Activated CD4-positive, alpha-beta T cell treated with anti-CD3 and anti-CD28 coated beads for 36 hours (primary cell): ENCODE measurements around the gene PNMA1. TPM values are rescaled to one million over a fixed set of nuclear protein-coding genes. Genes with fewer than 3 reads are reported as not detected.

Experiments used
- ATAC-seq: fragments of 200-7000 bp; cut with Tn5 transposase; one replicate; pipeline ENCODE4 v1.10.0; 2021; ENCODE audit warnings: mild to moderate bottlenecking, moderate library complexity
- CTCF ChIA-PET: fragments of 350-600 bp; sonication (Branson Sonifier 250); formaldehyde crosslinking; loops from one replicate; lab custom pipeline; 2021; ENCODE audit warnings: antibody characterized with exemption; lab: Charles Lee
- POLR2A ChIA-PET: fragments of 350-600 bp; sonication (Branson Sonifier 250); formaldehyde crosslinking; loops from one replicate; lab custom pipeline; 2021; ENCODE audit warnings: antibody characterized with exemption, inconsistent platforms; lab: Charles Lee
- DNase-seq: peaks from one replicate; pipeline ENCODE4 v3.0.0-alpha.2; 2020
- H3K27ac Mint-ChIP-seq: one replicate; pipeline ENCODE4 v1.8.0; 2021; ENCODE audit warnings: mixed read lengths
- H3K27me3 Mint-ChIP-seq: one replicate; pipeline ENCODE4 v1.8.0; 2021; ENCODE audit warnings: mixed read lengths
- H3K36me3 Mint-ChIP-seq: one replicate; pipeline ENCODE4 v1.8.0; 2021; ENCODE audit warnings: low read depth, mixed read lengths
- H3K4me1 Mint-ChIP-seq: one replicate; pipeline ENCODE4 v1.8.0; 2021; ENCODE audit warnings: mixed read lengths
- H3K4me3 Mint-ChIP-seq: one replicate; pipeline ENCODE4 v1.8.0; 2021; ENCODE audit warnings: mild to moderate bottlenecking, moderate library complexity, mixed read lengths
- H3K9me3 Mint-ChIP-seq: one replicate; pipeline ENCODE4 v1.8.0; 2021; ENCODE audit warnings: low read depth, mixed read lengths
- intact Hi-C, 2 experiments: fragments of 100-400 bp; cut with DNase I in 1 of 2; cut with micrococcal nuclease in 1 of 2; formaldehyde crosslinking; loops; one replicate each; pipeline versions ENCODE4 v1.14.2 to v1.15.1; 2022 to 2024; cut with DNase I, micrococcal nuclease
- total RNA-seq, 2 experiments: library from RNA; stranded (reverse); gene quantifications; one replicate each; pipeline ENCODE4 v1.2.3, GENCODE V29; 2021

The PNMA1 gene
- total RNA-seq, 2 experiments from 2014 or later = 23.2 to 28.8 TPM

DNA sequence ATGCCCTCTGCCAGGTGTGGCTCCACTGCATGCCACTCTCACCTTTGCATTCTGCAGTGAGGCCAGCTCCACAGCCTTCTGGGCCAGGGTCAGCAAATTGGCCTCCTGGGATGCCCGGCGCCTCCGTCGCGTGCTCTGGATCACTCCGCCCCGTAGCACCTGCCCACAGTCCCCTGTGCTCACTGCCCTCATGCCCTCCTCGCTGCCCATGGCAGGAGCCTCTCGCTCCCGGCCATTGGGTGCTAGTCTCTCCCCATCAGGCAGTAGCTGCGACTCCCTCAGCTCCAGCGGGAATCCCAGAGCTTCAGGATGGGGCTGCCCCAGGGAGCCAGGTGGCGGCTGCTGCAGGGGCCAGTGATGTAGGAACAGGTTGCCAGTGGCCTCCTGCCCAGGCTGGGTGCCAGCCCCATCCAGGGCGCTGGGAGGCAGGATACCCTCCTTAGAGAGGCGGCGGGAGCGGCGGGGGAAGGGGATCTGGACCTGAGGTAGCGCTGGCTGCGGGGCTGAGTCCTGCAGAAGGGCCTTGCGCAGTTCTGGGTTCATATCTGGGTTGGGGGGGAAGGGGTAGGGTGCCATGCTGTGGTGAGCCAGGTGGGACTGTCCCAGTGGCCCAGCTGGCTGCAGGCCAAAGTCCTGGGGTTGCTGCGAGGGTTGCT, 24.5 kb upstream of the PNMA1 start:
- intact Hi-C loops = no loop called here
- ATAC-seq = no peak
- peaks cover 37% of the 10 kb centered on the region for H3K4me1 Mint-ChIP-seq
- ChIA-PET POLR2A (no interaction called here), CTCF (no interaction called here)
- no peak overlapping the region for H3K27ac Mint-ChIP-seq
- no peaks in the 10 kb centered on the region for H3K27me3 Mint-ChIP-seq
- H3K4me3 Mint-ChIP-seq = no peak overlapping the region
- DNase-seq = no peak
- H3K36me3 Mint-ChIP-seq = peaks cover 42% of the 10 kb centered on the region
- H3K9me3 Mint-ChIP-seq = no peaks in the 10 kb centered on the region

DNA sequence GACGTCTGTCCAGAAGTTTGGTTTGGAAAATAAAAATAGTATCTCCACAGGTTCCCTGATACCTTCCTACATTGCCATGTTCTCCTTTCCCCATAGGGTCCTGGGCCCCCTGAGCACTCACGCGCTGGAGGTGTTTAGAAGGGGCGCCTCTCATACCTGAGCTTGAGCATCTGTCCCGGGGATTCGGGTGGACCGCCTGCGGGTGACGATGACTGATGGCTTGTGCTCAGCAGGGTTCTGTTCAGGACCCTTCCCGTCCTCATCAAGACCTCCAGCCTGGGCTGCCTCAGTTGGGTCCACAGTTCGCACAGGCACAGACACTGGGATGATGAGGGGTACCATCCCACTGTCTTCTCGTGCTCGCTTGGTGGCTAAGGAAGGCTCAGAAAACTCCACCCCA, 22.7 kb upstream of the PNMA1 start:
- CTCF ChIA-PET = interaction anchor here (0.6 kb wide), 1 partner anchor 44 kb away, joined by 3 read pairs; no protein-coding TSS in a partner anchor
- Mint-ChIP-seq H3K27me3 (no peaks in the 10 kb centered on the region), H3K4me1 (peaks cover 22% of the 10 kb centered on the region), H3K4me3 (no peak overlapping the region), H3K27ac (no peak overlapping the region), H3K36me3 (peaks cover 44% of the 10 kb centered on the region), H3K9me3 (no peaks in the 10 kb centered on the region)
- ATAC-seq = no peak
- intact Hi-C loops = no loop called here
- POLR2A ChIA-PET = no interaction called here
- no peak for DNase-seq

DNA sequence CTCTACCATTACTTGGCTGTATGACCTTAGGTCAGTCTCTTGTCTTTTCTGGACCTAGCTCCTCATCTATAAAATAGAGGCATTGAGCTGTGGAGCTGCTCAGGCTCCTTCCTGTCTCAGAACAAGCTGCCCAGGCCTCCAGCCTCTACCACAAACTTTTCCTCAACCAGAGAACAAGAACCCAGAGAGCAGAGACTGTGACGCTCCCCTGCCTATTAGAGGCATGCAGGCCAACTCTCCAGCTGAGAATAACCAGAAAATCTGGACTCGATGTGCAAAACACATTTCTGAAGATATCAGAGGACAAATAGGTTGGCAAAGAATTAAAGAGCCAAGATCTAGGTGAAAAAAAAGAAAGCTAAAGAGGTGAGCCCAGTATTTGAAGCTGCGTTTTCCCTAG, 17.8 kb upstream of the PNMA1 start:
- DNase-seq (no peak), ATAC-seq (no peak)
- H3K27ac Mint-ChIP-seq = peak overlapping the region; percentile 9
- intact Hi-C loops = no loop called here
- CTCF ChIA-PET = interaction anchor here (0.6 to 10.1 kb wide), 7 partner anchors 13 to 526 kb away, joined by 3 to 170 read pairs (median 4); no protein-coding TSS in a partner anchor
- POLR2A ChIA-PET = interaction anchor here (0.7 kb wide), 1 partner anchor 28 kb away, joined by 4 read pairs; a partner anchor contains a TSS
- peaks cover 19% of the 10 kb centered on the region for H3K4me1 Mint-ChIP-seq
- no peaks in the 10 kb centered on the region for H3K9me3 Mint-ChIP-seq
- no peaks in the 10 kb centered on the region for H3K27me3 Mint-ChIP-seq
- peaks cover 56% of the 10 kb centered on the region for H3K36me3 Mint-ChIP-seq
- no peak overlapping the region for H3K4me3 Mint-ChIP-seq

DNA sequence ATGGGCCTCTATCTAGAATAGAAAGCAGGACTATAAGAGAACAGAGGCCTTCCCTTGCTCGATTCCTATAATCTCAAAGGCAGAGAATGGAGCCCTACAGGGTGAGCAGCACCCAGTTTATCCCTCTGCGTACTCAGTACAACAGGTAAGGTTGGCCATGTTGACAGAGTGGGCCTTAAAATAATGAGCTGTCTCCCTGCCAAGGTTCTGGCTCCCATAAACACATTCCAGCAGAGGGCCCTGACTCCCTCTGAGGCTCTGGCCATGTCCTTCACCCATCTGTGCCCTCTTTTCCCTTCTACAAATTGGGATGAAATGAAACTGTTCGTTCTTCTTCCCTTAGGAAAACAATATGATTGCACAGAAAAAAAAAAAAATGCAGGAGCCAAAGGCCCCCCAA, 16.9 kb upstream of the PNMA1 start:
- no peaks in the 10 kb centered on the region for H3K27me3 Mint-ChIP-seq
- H3K9me3 Mint-ChIP-seq = no peaks in the 10 kb centered on the region
- no peak overlapping the region for H3K4me3 Mint-ChIP-seq
- CTCF ChIA-PET = interaction anchor here (0.9 to 10.1 kb wide), 6 partner anchors 14 to 164 kb away, joined by 3 to 170 read pairs (median 4); partner anchors contain the start of gene PTGR2
- intact Hi-C loops = no loop called here
- no peak for DNase-seq
- peaks cover 23% of the 10 kb centered on the region for H3K4me1 Mint-ChIP-seq
- no peak overlapping the region for H3K27ac Mint-ChIP-seq
- peaks cover 54% of the 10 kb centered on the region for H3K36me3 Mint-ChIP-seq
- POLR2A ChIA-PET = interaction anchor here (0.7 kb wide), 1 partner anchor 29 kb away, joined by 4 read pairs; a partner anchor contains a TSS
- ATAC-seq = no peak

DNA sequence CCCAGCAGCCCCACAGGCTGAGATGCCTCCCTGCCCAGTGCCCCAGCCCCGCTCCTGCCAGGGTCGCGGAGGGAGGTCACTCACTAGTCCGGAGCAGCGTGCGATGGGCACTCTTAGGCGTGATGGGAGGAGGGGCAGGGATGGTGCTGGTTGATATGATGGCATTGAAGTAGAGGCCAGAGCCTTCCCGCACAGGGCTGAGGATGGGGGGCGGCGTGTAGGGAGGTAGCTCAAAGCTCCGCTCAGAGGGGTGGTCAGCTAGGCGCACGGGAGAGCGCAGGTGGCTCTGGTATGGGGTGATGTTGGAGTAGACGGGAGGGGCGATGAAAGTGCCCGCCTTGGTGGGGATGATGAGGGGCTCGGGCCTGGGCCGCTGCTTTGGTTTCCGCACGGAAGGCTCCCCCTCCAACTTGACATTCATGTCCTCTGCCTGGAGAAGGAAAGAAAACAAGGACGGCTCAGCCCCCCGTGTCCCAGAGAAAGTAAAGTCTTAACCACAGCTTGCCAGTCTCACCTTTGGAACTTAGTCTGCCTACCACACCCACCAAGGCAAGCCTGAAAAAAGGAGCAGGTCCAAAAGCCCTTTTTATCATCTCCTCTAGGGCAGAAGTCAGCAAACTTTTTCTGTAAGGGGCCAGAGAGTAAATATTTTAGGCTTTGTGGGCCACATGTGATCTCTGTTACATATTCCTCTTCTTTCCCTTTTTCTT, 15.5 kb upstream of the PNMA1 start:
- peaks cover 56% of the 10 kb centered on the region for H3K36me3 Mint-ChIP-seq
- DNase-seq = no peak
- H3K27ac Mint-ChIP-seq = peak overlapping the region; percentile 74
- no peak for ATAC-seq
- H3K27me3 Mint-ChIP-seq = no peaks in the 10 kb centered on the region
- no peak overlapping the region for H3K4me3 Mint-ChIP-seq
- ChIA-PET CTCF (interaction anchor here (0.6 to 10.1 kb wide), 30 partner anchors 10 to 211 kb away, joined by 3 to 170 read pairs (median 4); partner anchors contain the start of genes PNMA1, PTGR2 and ZNF410), POLR2A (interaction anchor here (0.5 to 1.6 kb wide), 3 partner anchors 28 to 588 kb away, joined by 4 to 8 read pairs (median 5); partner anchors contain the start of gene PTGR2)
- peaks cover 34% of the 10 kb centered on the region for H3K4me1 Mint-ChIP-seq
- intact Hi-C loops = loop anchor here in 1 of 2 experiments (2.0 kb wide), 1 partner anchor 29 kb away; no protein-coding TSS in a partner anchor
- H3K9me3 Mint-ChIP-seq = no peaks in the 10 kb centered on the region

DNA sequence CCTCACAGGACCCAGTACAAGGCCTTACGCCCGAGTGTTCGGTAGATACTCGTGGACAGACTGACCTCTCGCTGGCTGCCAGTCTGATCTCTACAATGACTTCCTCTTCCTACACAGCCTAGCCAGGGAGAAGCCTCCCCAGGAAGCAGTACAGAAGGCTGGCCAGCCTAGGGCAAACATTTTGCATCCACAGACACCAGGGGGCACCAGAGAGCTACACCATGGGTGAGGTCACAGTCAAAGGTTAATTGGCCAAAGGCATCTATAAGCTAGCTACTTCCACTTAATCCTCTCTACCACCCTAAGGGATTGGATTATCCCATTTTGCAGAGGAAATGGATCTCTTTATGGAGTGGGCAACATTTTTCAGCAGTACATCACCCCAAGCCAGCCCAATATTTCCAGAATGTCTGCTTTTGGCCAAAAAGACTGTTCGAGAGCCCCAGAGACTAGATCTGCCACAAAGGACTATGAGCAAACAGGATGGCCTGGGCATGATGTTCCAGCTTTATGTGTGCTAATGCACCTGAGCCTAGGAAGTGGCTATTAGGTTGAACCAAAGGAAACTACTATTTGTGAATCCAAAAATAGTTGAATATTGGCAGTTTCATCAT, 14.6 kb upstream of the PNMA1 start:
- H3K4me3 Mint-ChIP-seq = no peak overlapping the region
- intact Hi-C loops = loop anchor here (1.0 to 2.0 kb wide), 6 partner anchors 29 to 309 kb away; no protein-coding TSS in a partner anchor
- peak; percentile 90 for ATAC-seq
- no peaks in the 10 kb centered on the region for H3K27me3 Mint-ChIP-seq
- ChIA-PET CTCF (interaction anchor here (0.6 to 10.1 kb wide), 43 partner anchors 9 to 1218 kb away, joined by 3 to 170 read pairs (median 4); partner anchors contain the start of genes PNMA1, PTGR2 and ZNF410), POLR2A (interaction anchor here (0.6 to 1.6 kb wide), 4 partner anchors 14 to 59 kb away, joined by 3 to 8 read pairs (median 3); no protein-coding TSS in a partner anchor)
- H3K27ac Mint-ChIP-seq = peak overlapping the region; percentile 64
- H3K9me3 Mint-ChIP-seq = no peaks in the 10 kb centered on the region
- peaks cover 38% of the 10 kb centered on the region for H3K4me1 Mint-ChIP-seq
- H3K36me3 Mint-ChIP-seq = peaks cover 56% of the 10 kb centered on the region
- peak; percentile 93 for DNase-seq

DNA sequence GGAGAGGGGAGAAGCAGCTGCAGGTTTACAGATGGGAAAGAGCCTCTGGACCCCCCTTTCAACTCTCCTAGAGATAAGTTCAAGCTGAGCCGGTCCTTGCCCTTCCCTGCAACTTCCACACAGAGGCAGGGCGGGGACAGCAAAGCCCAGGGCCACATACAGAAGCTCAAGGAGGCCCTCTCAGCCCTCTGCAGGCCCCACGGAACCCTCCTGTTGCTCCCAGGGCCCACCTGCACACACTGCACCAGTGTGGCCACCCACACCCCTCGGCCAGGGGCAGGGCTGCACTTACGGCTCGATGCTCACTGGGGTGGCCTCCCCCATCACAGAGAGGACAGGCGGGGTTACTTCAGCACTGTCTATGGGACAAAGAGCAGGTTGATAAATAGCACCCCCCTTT, 13.0 kb upstream of the PNMA1 start:
- H3K27ac Mint-ChIP-seq = no peak overlapping the region
- H3K27me3 Mint-ChIP-seq = no peaks in the 10 kb centered on the region
- H3K4me3 Mint-ChIP-seq = no peak overlapping the region
- peaks cover 65% of the 10 kb centered on the region for H3K36me3 Mint-ChIP-seq
- intact Hi-C loops = no loop called here
- ATAC-seq (no peak), DNase-seq (no peak)
- H3K9me3 Mint-ChIP-seq = no peaks in the 10 kb centered on the region
- POLR2A ChIA-PET = no interaction called here
- CTCF ChIA-PET = interaction anchor here (0.7 to 10.1 kb wide), 9 partner anchors 9 to 101 kb away, joined by 3 to 170 read pairs (median 12); no protein-coding TSS in a partner anchor
- H3K4me1 Mint-ChIP-seq = peaks cover 51% of the 10 kb centered on the region

DNA sequence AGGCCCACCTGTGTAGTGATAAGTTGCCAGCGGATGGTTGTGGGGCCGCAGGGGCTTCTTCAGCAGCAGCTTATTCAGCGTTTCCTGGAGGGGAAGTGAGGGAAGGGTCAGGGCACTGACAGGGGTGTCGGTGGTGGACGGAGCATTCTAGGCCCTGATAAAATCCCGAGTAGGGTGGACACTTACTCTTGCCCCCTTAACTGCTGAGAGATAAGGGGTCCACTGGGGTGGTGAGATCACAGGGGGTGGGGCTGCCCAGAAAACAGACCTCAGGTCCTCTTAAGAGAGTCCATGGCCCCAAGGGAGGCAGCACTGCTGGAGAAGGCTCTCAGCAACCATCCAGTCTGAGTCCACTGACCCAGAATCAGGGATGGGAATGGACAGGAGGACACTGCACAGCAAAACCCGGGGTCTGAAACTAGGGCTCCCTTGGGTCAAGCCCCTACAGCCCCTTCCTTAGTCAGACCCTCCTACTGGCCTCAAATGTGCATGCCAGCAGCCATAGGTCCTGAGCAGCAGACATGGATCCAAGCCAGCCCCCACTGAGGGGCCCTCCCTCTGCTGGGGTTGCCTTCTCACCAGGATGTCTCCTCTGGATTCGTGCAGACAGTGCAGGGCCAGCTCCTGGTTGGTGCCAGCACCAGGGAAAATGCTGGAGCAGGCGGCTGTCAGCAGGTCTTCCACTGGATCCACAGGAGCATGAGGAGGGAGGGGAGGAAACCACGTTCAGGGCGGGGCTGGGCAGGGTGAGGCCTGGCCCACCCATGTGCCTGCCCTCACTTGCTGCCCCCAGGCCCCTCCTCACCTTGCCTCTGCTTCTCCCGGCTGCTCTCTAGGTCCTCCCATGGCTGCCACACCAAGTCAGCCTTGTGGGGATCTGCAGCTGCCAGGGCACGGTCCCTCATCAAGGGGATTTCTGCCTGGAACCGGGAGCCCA, 12.1 kb upstream of the PNMA1 start:
- Mint-ChIP-seq H3K27me3 (no peaks in the 10 kb centered on the region), H3K36me3 (peaks cover 69% of the 10 kb centered on the region), H3K27ac (peak overlapping the region; percentile 71), H3K4me3 (no peak overlapping the region), H3K9me3 (no peaks in the 10 kb centered on the region), H3K4me1 (peaks cover 53% of the 10 kb centered on the region)
- DNase-seq (no peak), ATAC-seq (no peak)
- intact Hi-C loops = no loop called here
- POLR2A ChIA-PET = no interaction called here
- CTCF ChIA-PET = interaction anchor here (1.0 to 10.1 kb wide), 3 partner anchors 47 to 195 kb away, joined by 3 to 170 read pairs (median 3); no protein-coding TSS in a partner anchor

DNA sequence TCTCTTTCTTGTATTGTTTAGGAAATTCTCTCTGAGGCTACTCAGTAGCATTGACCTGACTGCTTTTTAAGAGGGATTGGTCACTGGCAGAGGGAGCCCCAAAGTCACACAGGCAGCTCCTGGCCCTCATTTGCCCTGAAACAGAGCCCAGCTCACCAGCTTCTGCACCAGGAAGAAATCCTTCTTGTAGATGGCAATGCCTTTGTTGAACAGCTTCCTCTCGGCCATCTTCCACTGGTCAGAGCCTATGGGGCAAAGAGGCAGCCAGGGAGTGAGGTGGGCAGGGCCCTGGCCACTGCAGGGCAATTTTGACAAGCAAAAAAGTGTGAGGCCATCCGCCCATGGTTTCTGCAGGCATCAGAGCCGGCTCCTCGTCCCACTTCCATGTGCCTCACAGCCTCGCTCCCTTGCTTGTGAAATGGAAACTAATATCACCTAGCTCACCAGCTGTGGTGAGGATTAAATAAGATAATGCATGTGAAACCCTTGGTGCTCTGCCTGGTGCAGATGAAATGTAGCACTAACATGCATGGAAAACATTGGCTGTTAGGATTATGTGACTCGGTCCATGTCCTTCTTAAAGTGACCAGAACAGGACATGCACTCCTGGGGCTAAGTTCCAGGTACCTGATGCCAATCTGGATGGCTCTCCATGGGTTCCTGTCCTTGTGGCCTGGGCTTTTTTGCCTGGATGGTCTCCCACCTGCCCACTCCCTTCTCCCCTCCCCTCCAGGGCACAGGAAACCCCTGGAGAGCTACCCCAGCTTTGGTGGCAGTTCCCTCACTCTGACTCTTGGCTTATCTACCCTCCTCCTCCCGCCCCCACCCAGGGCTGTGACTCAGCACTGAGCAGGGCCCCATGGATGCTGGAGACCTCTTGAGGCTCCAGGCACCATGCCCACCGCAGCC, 11.2 kb upstream of the PNMA1 start:
- peak; percentile 57 for DNase-seq
- Mint-ChIP-seq H3K27ac (peak overlapping the region; percentile 71), H3K36me3 (peaks cover 75% of the 10 kb centered on the region), H3K4me3 (no peak overlapping the region), H3K4me1 (peaks cover 53% of the 10 kb centered on the region), H3K27me3 (no peaks in the 10 kb centered on the region), H3K9me3 (no peaks in the 10 kb centered on the region)
- intact Hi-C loops = no loop called here
- peak; percentile 30 for ATAC-seq
- CTCF ChIA-PET = interaction anchor here (0.9 to 10.1 kb wide), 4 partner anchors 8 to 196 kb away, joined by 3 to 170 read pairs (median 4); no protein-coding TSS in a partner anchor
- POLR2A ChIA-PET = interaction anchor here (0.7 kb wide), 1 partner anchor 20 kb away, joined by 4 read pairs; no protein-coding TSS in a partner anchor
